Stomach (tissue), 9 donors: Measurements from ENCODE around the gene MAEA. TPM values are rescaled to one million over a fixed set of nuclear protein-coding genes. Genes with fewer than 3 reads are reported as not detected.

Experiments used
- DNase-seq, 2 donors: peaks; one replicate each; pipeline versions ENCODE4 v3.0.0 to v3.0.0-alpha.2; 2013 to 2019
- H3K27ac ChIP-seq, 5 donors: fragments of 200-600 bp in 4 of 5; sonication (generic) in 4 of 5; one replicate each; pipeline ENCODE4 v1.5.1; 2013 to 2019; ENCODE audit warnings: mild to moderate bottlenecking in 1 of 5, moderate library complexity in 1 of 5
- H3K27me3 ChIP-seq, 3 donors: fragments of 200-600 bp; sonication (generic); one replicate each; pipeline ENCODE4 v1.5.1; 2017 to 2019; ENCODE audit warnings: mixed run types in 1 of 3
- H3K36me3 ChIP-seq, 4 donors: fragments of 200-600 bp; sonication (generic); 1 replicate in 3 of 4; 2 replicates in 1 of 4; pipeline ENCODE4 v1.5.1; 2016 to 2019
- H3K4me1 ChIP-seq, 4 donors: fragments of 200-600 bp; sonication (generic); one replicate each; pipeline ENCODE4 v1.5.1; 2016 to 2019
- H3K4me3 ChIP-seq, 4 donors: fragments of 200-600 bp; sonication (generic) in 3 of 4; one replicate each; pipeline ENCODE4 v1.5.1; 2016 to 2019; ENCODE audit warnings: mild to moderate bottlenecking in 1 of 4
- H3K9me3 ChIP-seq, 4 donors: fragments of 200-600 bp; sonication (generic); one replicate each; pipeline ENCODE4 v1.5.1; 2016 to 2019
- CTCF ChIP-seq, 7 experiments: fragments of 450-650 bp in 4 of 7; fragments of 200-600 bp in 3 of 7; sonication (generic) in 3 of 7; IDR thresholded peaks; one replicate each; pipeline ENCODE4 v1.5.1; 2016 to 2019; ENCODE audit warnings: antibody characterized with exemption in 7 of 7, control low read depth in 2 of 7, mild to moderate bottlenecking in 1 of 7
- EP300 ChIP-seq: sonication (generic); formaldehyde crosslinking; IDR thresholded peaks from one replicate; pipeline ENCODE4 v1.6.1; 2017; ENCODE audit warnings: antibody characterized with exemption
- POLR2A ChIP-seq, 4 donors: fragments of 450-650 bp; IDR thresholded peaks; one replicate each; pipeline ENCODE4 v1.6.1; 2016; ENCODE audit warnings: antibody characterized with exemption in 4 of 4, control low read depth in 2 of 4, mild to moderate bottlenecking in 1 of 4, moderate library complexity in 1 of 4
- POLR2AphosphoS5 ChIP-seq, 3 donors: sonication (generic); formaldehyde crosslinking; IDR thresholded peaks; one replicate each; pipeline ENCODE4 v1.6.1; 2016; ENCODE audit warnings: antibody characterized with exemption in 3 of 3
- WGBS, 5 donors: extraction: QIAGEN DNeasy Blood & Tissue Kit in 3 of 5; methylation state at CpG; one replicate each; pipeline versions ENCODE4 v1.1.5 to v1.1.7; 2013 to 2018; 5-methylcytosine and 5-hydroxymethylcytosine counted together
- intact Hi-C: fragments of 100-400 bp; cut with DNase I; formaldehyde crosslinking; loops from one replicate; pipeline ENCODE4 v1.15.1; 2023; ENCODE audit warnings: low total_unique reads
- polyA plus RNA-seq, 3 donors: library from polyadenylated mRNA; stranded (reverse); fragments of 200-250 nt; gene quantifications; one replicate each; pipeline ENCODE4 v1.2.3, GENCODE V29; 2013
- total RNA-seq, 5 donors: library from RNA; depleted of rRNA; stranded (reverse); fragments of >200 nt; gene quantifications; one replicate each; pipeline versions ENCODE4 v1.1.0 to v1.2.3, GENCODE V29; 2014 to 2016
- donor health status: healthy with polysubstance abuse.
- donor health status: Bipolar disorder and iron deficiency.
- donor health status: healthy.

Gene MAEA
- total and polyA plus RNA-seq, 8 donors: 34.0 to 295 (median 63.0) TPM

DNA sequence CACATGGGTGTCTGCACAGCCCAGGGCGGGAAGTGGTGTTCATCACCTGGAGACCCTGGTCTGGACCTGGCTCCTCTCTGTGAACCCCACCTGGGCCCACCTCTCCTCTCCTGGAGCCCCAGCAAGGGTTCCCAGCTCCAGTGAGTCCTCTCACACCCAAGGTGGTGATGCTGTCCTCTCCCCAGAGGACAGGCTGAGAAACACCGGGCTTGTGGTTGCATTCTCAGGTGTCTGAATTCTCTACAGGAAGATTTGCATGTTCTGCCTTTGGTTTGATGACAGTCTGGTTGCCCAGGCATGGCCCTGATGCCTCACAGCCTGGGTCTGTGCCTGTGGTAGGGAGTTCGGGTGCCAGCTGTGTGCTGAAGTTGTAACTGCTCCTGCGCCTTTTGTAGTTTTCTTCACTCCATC lies 3.8 kb downstream of the MAEA start:
- Histone ChIP-seq H3K4me1 (peaks cover 50 to 85% (median 67%) of the 10 kb centered on the region in 4 donors), H3K27ac (peak overlapping the region in 4 of 5 donors; percentile 16 to 53 (median 46)), H3K36me3 (peaks cover 9 to 28% (median 24%) of the 10 kb centered on the region in 4 donors), H3K27me3 (no peaks in the 10 kb centered on the region), H3K9me3 (no peaks in the 10 kb centered on the region), H3K4me3 (peak overlapping the region in 1 of 4 donors; percentile 9)
- WGBS, 5 donors: 77 to 88% (median 82%) methylated on average over 3 to 4 of the region's 4 CpGs
- no peak for TF ChIP-seq EP300
- no peak for TF ChIP-seq POLR2AphosphoS5 (IDR thresholded peaks at IDR 0.05)
- TF ChIP-seq POLR2A (IDR thresholded peaks at IDR 0.05): no peak
- no peak for TF ChIP-seq CTCF (IDR thresholded peaks at IDR 0.05)
- DNase-seq: no peak
- intact Hi-C loops: loop anchor here (5.0 kb wide), 1 partner anchor 54 kb away; the partner anchor contains the start of gene UVSSA

DNA sequence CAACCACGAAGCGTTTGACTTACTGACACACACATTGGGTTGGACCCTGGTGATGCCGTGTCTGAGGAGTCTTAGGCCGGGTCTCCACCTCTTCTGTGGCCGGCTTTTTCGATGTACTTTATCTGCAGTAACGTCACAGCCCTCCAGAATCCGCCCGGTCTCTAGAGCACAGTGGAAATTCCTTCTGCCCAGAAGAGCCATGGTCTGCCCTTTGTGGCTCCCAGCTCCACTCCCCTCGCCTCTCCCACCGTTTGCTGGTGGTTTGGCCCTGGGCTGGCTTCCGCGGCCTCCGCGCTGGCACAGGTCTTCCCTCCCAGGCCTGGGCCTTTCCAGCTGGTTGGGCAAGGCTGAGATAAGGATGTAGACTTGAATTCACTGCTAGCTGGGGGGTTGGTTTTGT lies 4.3 kb downstream of the MAEA start:
- DNase-seq: peak in 1 of 2 donors; percentile 71
- peaks cover 46 to 85% (median 65%) of the 10 kb centered on the region in 4 donors for H3K4me1 ChIP-seq
- 33 to 73% (median 47%) methylated on average over 15 of the region's 15 CpGs for WGBS, 5 donors

GRCh38 chr4:1294424-1294823 lies 4.7 kb downstream of the MAEA start:
- peaks cover 9 to 36% (median 33%) of the 10 kb centered on the region in 4 donors for H3K36me3 ChIP-seq
- intact Hi-C loops: loop anchor here (5.0 kb wide), 1 partner anchor 53 kb away; the partner anchor contains the start of gene UVSSA

More for the DNA sequence above, 4.3 kb downstream of the MAEA start:
- Histone ChIP-seq H3K4me3 (peak overlapping the region in 1 of 4 donors; percentile 9), H3K9me3 (no peaks in the 10 kb centered on the region), H3K27ac (peak overlapping the region in 4 of 5 donors; percentile 16 to 53 (median 46)), H3K27me3 (no peaks in the 10 kb centered on the region), H3K36me3 (peaks cover 9 to 32% (median 29%) of the 10 kb centered on the region in 4 donors)
- no peak for TF ChIP-seq POLR2AphosphoS5 (IDR thresholded peaks at IDR 0.05)
- no peak for TF ChIP-seq EP300
- TF ChIP-seq POLR2A (IDR thresholded peaks at IDR 0.05): no peak
- no peak for TF ChIP-seq CTCF (IDR thresholded peaks at IDR 0.05)
- intact Hi-C loops: loop anchor here (5.0 kb wide), 1 partner anchor 53 kb away; the partner anchor contains the start of gene UVSSA

GRCh38 chr4:1294891-1295290 lies 5.2 kb downstream of the MAEA start:
- WGBS, 5 donors: 42 to 56% (median 44%) methylated on average over 6 to 10 of the region's 10 CpGs
- Histone ChIP-seq H3K27ac (peak overlapping the region in 1 of 5 donors; percentile 53), H3K9me3 (no peaks in the 10 kb centered on the region), H3K27me3 (no peaks in the 10 kb centered on the region), H3K36me3 (peaks cover 9 to 41% (median 38%) of the 10 kb centered on the region in 4 donors), H3K4me1 (peaks cover 44 to 92% (median 69%) of the 10 kb centered on the region in 4 donors), H3K4me3 (peak overlapping the region in 1 of 4 donors; percentile 16)
- TF ChIP-seq CTCF (IDR thresholded peaks at IDR 0.05): no peak
- TF ChIP-seq POLR2A (IDR thresholded peaks at IDR 0.05): no peak
- TF ChIP-seq POLR2AphosphoS5 (IDR thresholded peaks at IDR 0.05): no peak
- TF ChIP-seq EP300: no peak
- DNase-seq: no peak
- intact Hi-C loops: loop anchor here (5.0 kb wide), 1 partner anchor 52 kb away; the partner anchor contains the start of gene UVSSA

More at GRCh38 chr4:1294424-1294823, 4.7 kb downstream of the MAEA start:
- WGBS, 5 donors: 61 to 77% (median 73%) methylated on average over 12 to 14 of the region's 14 CpGs
- peak overlapping the region in 3 of 5 donors; percentile 41 to 53 (median 50) for H3K27ac ChIP-seq
- H3K4me3 ChIP-seq: peak overlapping the region in 1 of 4 donors; percentile 9
- DNase-seq: no peak
- H3K4me1 ChIP-seq: peaks cover 44 to 87% (median 66%) of the 10 kb centered on the region in 4 donors
- TF ChIP-seq POLR2A (IDR thresholded peaks at IDR 0.05): no peak
- TF ChIP-seq POLR2AphosphoS5 (IDR thresholded peaks at IDR 0.05): no peak
- TF ChIP-seq CTCF (IDR thresholded peaks at IDR 0.05): no peak
- no peak for TF ChIP-seq EP300
- no peaks in the 10 kb centered on the region for H3K9me3 ChIP-seq
- no peaks in the 10 kb centered on the region for H3K27me3 ChIP-seq
